Measurements from ENCODE around the gene PDK3.
A peak's percentile ranks its signal among the peaks of the same experiment; 100 is the strongest.

The PDK3 gene

GRCh38 chrX:24483596-24483995 lies 18.5 kb downstream of the PDK3 start:
- no peak for DNase-seq

GRCh38 chrX:24485323-24485722 lies 20.2 kb downstream of the PDK3 start:
- DNase-seq: no peak

- no peak for DNase-seq
Measured at GRCh38 chrX:24485976-24486680, 21.0 kb downstream of the PDK3 start.

- no peak for DNase-seq
Measured at GRCh38 chrX:24487571-24487970, 22.5 kb downstream of the PDK3 start.

- DNase-seq: no peak
Measured at GRCh38 chrX:24491741-24492140, 26.7 kb downstream of the PDK3 start.

GRCh38 chrX:24493740-24494581 lies 28.9 kb downstream of the PDK3 start:
- no peak for DNase-seq

- peak; percentile 70 for DNase-seq
Measured at GRCh38 chrX:24494647-24495075, 29.6 kb downstream of the PDK3 start.

GRCh38 chrX:24495700-24496099 lies 30.6 kb downstream of the PDK3 start:
- no peak for DNase-seq

GRCh38 chrX:24498181-24498580 lies 33.1 kb downstream of the PDK3 start:
- DNase-seq: peak; percentile 42

GRCh38 chrX:24498975-24499374 lies 33.9 kb downstream of the PDK3 start:
- DNase-seq: no peak

GRCh38 chrX:24506082-24506481 lies 41.0 kb downstream of the PDK3 start:
- no peak for DNase-seq

GRCh38 chrX:24508375-24508774 lies 43.3 kb downstream of the PDK3 start:
- DNase-seq: no peak

GRCh38 chrX:24513416-24513815 lies 48.3 kb downstream of the PDK3 start:
- no peak for DNase-seq

GRCh38 chrX:24515447-24515846 lies 50.4 kb downstream of the PDK3 start:
- DNase-seq: no peak

GRCh38 chrX:24520472-24520871 lies 55.4 kb downstream of the PDK3 start:
- DNase-seq: no peak

- DNase-seq: no peak
Measured at GRCh38 chrX:24525455-24525854, 60.4 kb downstream of the PDK3 start.

GRCh38 chrX:24526616-24527015 lies 61.5 kb downstream of the PDK3 start:
- no peak for DNase-seq

GRCh38 chrX:24528605-24529004 lies 63.5 kb downstream of the PDK3 start:
- no peak for DNase-seq

GRCh38 chrX:24536551-24536950 lies 71.5 kb downstream of the PDK3 start:
- DNase-seq: no peak

- DNase-seq: no peak
Measured at GRCh38 chrX:24542756-24543155, 77.7 kb downstream of the PDK3 start.

- DNase-seq: no peak
Measured at GRCh38 chrX:24547961-24548360, 82.9 kb downstream of the PDK3 start.

- no peak for DNase-seq
Measured at GRCh38 chrX:24550166-24550565, 85.1 kb downstream of the PDK3 start.

GRCh38 chrX:24553011-24553410 lies 87.9 kb downstream of the PDK3 start:
- no peak for DNase-seq

- no peak for DNase-seq
Measured at GRCh38 chrX:24561121-24561520, 96.0 kb downstream of the PDK3 start.
